IPS-18a (cell line): ENCODE results near the gene PLCG1.

Experiments
- H3K27ac ChIP-seq: one replicate; pipeline ENCODE4 v1.5.1; 2013; ENCODE audit warnings: low read length
- H3K27me3 ChIP-seq: one replicate; pipeline ENCODE4 v1.6.1; 2013; ENCODE audit warnings: mild to moderate bottlenecking, low read length; ENCODE audit not compliant: control insufficient read depth, insufficient read depth
- H3K36me3 ChIP-seq: one replicate; pipeline ENCODE4 v1.6.1; 2013; ENCODE audit warnings: low read depth, low read length; ENCODE audit not compliant: control insufficient read depth
- H3K4me1 ChIP-seq: one replicate; pipeline ENCODE4 v1.6.1; 2013; ENCODE audit warnings: low read depth, low read length; ENCODE audit not compliant: control insufficient read depth
- H3K4me3 ChIP-seq: one replicate; pipeline ENCODE4 v1.5.1; 2013; ENCODE audit warnings: low read length
- H3K9ac ChIP-seq: one replicate; pipeline ENCODE4 v1.6.1; 2013; ENCODE audit warnings: mild to moderate bottlenecking, low read length, moderate library complexity
- H3K9me3 ChIP-seq: one replicate; pipeline ENCODE4 v1.6.1; 2013; ENCODE audit warnings: low read depth, low read length; ENCODE audit not compliant: control insufficient read depth

PLCG1 gene

DNA sequence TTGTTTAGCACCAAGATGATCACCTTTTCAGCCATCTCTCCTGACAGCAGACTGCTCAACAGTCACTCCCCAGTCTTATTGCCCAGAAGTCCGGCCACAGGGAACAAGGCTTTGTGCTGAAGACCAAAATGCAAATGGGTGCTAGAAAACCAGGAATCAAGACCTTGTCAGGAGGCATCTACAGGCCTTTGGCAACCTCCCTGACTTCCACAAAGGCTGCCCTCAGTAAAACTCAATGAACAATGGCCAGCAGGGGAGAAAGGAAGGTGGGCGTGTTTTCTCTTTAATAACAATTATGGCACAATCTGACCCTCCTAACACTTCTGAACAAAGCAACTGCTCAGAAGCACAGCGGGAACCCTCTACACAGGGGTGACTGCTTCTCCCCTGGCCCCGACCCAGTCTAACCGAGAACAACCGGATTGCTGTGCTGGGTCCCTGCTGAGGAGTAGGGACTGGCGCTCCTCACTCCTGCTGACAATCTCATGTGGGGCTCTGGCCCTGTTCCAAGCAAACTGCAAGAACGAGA lies 41.6 kb downstream of the PLCG1 start:
- Histone ChIP-seq H3K27me3 (no peaks in the 10 kb centered on the region), H3K36me3 (peaks cover 37% of the 10 kb centered on the region), H3K4me3 (no peak overlapping the region), H3K9me3 (no peaks in the 10 kb centered on the region), H3K4me1 (peaks cover 8% of the 10 kb centered on the region), H3K9ac (no peak overlapping the region), H3K27ac (no peak overlapping the region)

DNA sequence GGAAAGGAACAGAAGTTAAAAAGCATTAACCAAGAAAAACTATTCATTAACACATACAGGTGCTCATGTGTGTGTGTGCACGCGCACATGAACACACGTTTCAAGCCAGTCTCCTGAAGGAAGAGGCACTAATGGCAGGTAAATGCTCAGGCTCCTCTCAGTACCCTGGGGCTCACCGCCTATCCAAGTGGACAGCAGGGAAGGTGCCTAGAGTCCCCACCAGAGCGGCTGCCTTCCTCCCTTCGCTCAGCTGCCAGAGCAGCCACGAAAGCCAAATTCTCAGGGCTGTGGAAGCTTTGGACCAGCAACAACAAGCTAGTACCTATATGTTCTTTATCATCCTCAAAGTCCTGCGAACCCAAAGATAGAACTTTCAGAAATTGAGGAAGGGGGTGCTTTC lies 42.6 kb downstream of the PLCG1 start:
- H3K4me3 ChIP-seq = no peak overlapping the region
- no peak overlapping the region for H3K9ac ChIP-seq
- H3K27me3 ChIP-seq = no peaks in the 10 kb centered on the region
- peaks cover 8% of the 10 kb centered on the region for H3K4me1 ChIP-seq
- H3K9me3 ChIP-seq = no peaks in the 10 kb centered on the region
- H3K36me3 ChIP-seq = peaks cover 27% of the 10 kb centered on the region
- no peak overlapping the region for H3K27ac ChIP-seq

DNA sequence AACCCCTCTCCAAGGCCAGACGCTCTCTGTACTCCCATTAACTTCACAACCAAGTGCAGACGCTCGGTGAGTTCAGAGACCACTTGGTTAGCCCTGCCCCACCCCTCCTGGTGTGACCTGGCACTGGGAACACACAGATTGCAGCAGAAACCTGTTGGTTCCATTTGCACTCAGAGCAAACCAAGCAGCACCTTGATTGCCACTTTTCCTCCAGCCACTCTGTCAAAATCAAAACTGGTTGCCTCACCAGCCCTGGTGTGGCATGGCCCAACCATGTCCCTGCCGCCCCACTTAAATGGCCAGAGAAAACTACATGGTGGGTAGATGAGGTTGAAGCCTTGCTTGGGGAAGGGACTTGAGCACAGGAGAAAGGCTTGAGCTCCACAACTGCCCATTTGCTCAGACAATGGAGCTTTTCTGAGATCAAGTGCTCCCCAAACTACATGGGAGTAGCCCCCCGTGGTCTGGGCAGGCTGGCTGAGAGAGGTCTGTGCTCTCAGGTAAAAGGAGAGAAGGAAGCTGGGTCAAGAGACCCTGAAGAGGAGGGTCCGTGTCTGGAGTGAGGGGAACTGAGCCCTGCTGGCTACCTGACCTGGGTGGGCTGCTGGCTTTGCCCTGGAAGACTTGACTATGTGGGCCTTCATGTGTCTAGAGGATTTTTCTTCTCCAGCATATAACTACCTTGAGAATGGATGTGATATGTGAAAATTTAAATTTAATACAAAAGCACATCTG lies 43.4 kb downstream of the PLCG1 start:
- Histone ChIP-seq H3K9me3 (no peaks in the 10 kb centered on the region), H3K27ac (no peak overlapping the region), H3K4me3 (no peak overlapping the region), H3K4me1 (peaks cover 8% of the 10 kb centered on the region), H3K36me3 (peaks cover 19% of the 10 kb centered on the region), H3K9ac (no peak overlapping the region), H3K27me3 (no peaks in the 10 kb centered on the region)

DNA sequence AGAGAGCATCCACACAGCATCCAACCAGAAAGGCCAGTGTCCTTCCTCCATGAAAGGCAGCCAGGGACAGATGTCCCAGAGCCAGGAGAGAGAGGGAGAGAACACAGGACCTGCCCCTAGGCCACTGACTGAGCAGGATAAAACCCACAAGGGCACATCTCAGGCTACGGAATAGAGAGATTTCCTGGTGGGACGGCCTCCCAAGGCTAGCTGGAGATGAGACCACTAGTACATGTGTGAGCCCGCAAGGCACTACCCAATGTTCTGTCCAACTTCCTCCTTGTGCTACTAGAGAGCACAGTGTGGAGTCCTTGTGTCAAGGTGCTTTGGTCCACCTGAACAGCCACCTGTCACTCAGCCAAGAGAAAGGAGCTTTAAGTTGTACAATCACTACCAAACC lies 44.2 kb downstream of the PLCG1 start:
- H3K36me3 ChIP-seq = peaks cover 11% of the 10 kb centered on the region
- no peak overlapping the region for H3K4me3 ChIP-seq
- no peaks in the 10 kb centered on the region for H3K9me3 ChIP-seq
- no peaks in the 10 kb centered on the region for H3K27me3 ChIP-seq
- peaks cover 8% of the 10 kb centered on the region for H3K4me1 ChIP-seq
- no peak overlapping the region for H3K27ac ChIP-seq
- H3K9ac ChIP-seq = no peak overlapping the region

DNA sequence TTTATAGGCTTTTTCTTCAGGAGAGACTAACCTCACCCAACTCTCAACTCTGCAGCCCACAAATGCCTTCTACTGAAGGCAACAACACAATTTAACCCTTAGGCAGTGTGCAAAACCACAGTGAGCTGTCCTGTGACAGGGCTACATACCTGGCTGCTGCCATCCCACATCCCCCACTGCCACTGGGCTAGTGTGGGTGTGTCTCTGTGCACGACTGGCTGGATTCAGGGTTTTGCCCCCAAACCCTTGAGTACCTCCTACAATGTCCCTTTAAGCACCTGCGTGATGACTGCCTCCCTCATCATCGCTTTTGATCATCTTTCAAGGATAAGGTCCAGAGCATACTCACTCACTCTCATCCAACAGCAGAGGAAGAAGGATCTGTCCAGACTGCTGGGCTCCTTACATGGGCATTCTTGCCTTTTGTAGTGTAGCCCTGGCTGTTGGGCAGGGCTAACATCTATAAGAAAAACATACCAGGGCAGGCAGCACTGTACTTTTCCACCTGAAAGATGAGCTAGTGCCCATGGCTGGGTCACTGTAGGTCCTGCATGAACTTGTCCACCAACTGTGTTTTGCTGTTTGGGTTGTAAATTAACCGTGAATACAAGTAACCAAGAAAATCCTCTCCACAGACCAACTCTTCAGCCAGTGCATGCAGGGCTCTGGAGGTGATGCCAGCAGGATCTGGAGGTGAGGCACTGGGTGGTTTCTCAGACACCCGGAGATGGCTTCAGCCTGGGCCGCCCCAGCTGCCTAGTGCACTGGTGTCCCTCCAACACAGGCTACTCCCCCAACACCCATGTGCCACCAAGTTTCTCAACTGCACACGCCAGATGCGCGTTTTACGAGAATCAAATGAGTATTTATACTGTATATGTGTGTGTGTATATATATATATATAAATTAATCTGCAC lies 45.2 kb downstream of the PLCG1 start:
- Histone ChIP-seq H3K9ac (no peak overlapping the region), H3K27me3 (no peaks in the 10 kb centered on the region), H3K9me3 (no peaks in the 10 kb centered on the region), H3K4me1 (peaks cover 8% of the 10 kb centered on the region), H3K4me3 (no peak overlapping the region), H3K36me3 (peaks cover 4% of the 10 kb centered on the region), H3K27ac (no peak overlapping the region)

DNA sequence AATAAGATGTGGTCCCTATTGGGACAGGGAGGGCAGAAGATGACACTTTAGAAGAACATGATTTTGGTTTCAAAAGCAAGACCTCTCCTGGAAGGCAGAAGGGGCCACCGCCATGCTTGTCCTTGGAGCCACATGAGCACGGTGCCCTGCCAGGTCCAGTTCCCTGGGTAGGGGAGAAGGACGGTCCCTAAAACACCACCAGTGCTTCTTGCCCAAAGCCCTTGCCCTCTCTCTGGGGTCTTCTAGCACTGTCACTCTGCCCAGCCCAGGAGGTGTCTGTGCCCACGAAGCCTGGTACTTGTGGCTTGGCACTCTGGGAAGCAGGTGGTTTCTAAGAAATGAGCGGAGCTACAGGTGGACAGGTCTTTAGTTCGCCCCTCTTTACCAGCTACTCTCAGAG lies 46.0 kb downstream of the PLCG1 start:
- Histone ChIP-seq H3K36me3 (peaks cover under 1% of the 10 kb centered on the region), H3K4me1 (peaks cover 5% of the 10 kb centered on the region), H3K27ac (no peak overlapping the region), H3K9ac (no peak overlapping the region), H3K4me3 (no peak overlapping the region), H3K9me3 (no peaks in the 10 kb centered on the region), H3K27me3 (no peaks in the 10 kb centered on the region)

DNA sequence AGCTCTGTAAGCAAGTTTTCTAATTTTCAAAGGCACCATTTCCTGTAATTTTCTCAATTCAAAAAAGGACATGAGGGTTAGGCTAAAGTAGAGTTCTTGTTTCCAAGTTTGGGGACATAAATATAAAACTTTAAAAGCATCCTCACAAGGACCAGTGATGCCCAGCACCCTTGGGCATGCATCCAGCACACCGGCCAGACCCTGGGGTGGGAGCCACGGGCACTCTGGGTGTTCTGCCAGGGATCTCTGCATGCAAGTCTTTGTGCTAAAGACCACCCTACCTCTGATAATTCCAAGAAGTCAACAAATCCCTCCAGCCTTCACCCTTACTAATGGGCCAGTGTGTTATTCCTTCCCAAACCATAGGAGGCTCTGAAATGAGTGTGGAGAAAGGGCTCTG lies 46.5 kb downstream of the PLCG1 start:
- Histone ChIP-seq H3K27me3 (no peaks in the 10 kb centered on the region), H3K4me1 (peaks cover under 1% of the 10 kb centered on the region), H3K27ac (no peak overlapping the region), H3K9ac (no peak overlapping the region), H3K36me3 (no peaks in the 10 kb centered on the region), H3K9me3 (no peaks in the 10 kb centered on the region), H3K4me3 (no peak overlapping the region)

DNA sequence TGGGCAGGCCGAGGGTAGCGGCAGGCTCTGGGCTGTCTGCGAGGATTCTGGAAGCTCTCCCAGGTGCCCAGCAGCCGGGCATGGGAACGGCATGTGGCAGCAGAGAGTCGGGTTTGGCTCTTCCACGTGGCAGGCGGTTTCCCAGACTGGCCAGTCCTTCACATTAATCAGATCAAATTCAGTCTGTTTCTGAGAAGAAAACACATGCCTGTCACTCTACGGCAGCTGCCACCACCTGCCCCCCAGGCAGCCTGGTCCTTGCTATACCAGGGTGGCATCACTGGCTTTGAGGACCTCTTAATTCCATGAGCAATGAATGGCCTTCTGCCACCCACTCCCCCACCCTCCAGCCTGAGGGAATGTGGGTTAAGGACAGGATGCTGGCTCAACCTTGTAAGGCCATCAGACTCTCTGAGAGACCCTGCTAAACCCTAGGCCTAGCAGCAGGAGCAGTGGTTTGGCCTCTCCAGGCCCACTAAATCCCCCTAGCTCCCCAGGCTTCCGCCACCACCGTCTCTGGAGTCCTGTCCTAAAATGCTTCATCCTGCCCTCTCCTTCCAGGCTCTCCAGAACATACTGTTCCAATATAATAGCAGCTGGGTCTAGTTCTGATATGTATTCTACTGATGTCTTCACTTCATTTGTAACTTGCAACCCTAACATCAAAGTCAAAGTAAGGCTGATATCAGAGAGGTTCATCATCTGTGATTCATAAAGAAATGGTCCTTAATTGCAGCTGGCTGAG lies 47.8 kb downstream of the PLCG1 start:
- H3K36me3 ChIP-seq = no peaks in the 10 kb centered on the region
- no peaks in the 10 kb centered on the region for H3K4me1 ChIP-seq
- H3K9ac ChIP-seq = no peak overlapping the region
- no peak overlapping the region for H3K27ac ChIP-seq
- H3K27me3 ChIP-seq = no peaks in the 10 kb centered on the region
- no peaks in the 10 kb centered on the region for H3K9me3 ChIP-seq
- H3K4me3 ChIP-seq = no peak overlapping the region

DNA sequence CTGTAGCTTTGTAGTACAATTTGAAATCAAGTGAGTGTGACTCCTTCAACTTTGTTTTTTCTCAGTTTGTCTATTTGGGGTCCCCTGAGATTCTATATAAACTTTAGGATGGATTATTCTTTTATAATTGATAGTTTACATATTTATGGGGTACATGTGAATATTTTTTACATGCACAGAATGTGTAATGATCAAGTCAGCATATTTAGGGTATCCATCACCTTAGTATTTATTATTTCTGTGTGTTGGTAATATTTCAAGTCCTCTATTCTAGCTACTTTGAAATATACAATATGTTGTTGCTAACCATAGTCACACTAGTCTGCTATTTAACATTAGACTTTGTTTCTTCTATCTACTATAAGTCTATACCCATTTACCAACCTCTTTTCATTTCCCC lies 50.3 kb downstream of the PLCG1 start:
- H3K36me3 ChIP-seq = no peaks in the 10 kb centered on the region
- H3K9ac ChIP-seq = no peak overlapping the region
- H3K4me3 ChIP-seq = no peak overlapping the region
- H3K27ac ChIP-seq = no peak overlapping the region
- H3K9me3 ChIP-seq = no peaks in the 10 kb centered on the region
- H3K4me1 ChIP-seq = no peaks in the 10 kb centered on the region
- H3K27me3 ChIP-seq = no peaks in the 10 kb centered on the region

DNA sequence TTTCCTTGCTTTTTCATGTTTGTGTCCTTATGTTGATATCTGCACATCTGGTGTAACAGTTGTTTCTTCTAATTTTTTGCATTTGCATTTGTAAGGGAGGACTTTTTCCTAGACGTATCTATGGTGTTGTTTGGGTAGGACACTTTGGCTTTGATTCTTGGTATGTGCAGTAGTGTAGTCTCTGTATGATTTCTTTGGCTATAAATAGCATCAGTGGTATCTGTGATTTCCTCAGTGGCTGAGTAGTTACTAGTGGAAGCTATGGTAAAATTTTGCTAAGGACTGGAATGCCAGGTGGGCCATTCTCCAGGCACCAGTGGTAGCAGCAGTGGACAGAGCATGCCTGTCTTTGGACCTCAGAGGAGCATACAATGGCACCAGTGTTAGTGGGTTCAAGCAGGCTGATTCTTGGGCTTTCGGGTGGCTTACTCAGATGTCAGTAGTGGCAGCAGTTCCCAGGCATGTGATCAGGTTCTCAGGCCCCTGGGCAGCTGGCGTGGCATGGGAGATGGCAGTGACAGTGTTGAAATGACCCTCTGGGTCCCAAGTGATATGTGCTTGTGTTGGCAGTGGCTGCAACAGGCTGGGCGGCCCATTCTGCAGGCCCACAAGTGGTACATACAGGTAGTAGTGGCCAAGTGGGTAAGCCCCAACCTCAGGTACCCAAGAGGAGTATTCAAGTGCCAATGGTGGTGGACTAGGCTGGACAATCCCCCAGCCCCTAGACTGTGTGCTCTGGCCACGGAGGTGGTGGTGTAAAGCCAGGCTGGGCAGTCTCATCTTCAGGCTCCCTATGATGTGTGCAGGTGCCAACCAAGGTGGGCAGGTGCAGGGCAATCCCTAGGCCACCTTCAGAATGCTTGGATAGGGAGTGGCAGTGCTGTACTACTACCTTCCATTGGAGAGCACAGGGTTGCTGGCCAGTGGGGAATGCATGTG lies 54.5 kb downstream of the PLCG1 start:
- H3K4me3 ChIP-seq = no peak overlapping the region
- no peaks in the 10 kb centered on the region for H3K9me3 ChIP-seq

More for the DNA sequence above, 54.5 kb downstream of the PLCG1 start:
- Histone ChIP-seq H3K9ac (no peak overlapping the region), H3K27me3 (no peaks in the 10 kb centered on the region), H3K36me3 (no peaks in the 10 kb centered on the region), H3K4me1 (no peaks in the 10 kb centered on the region), H3K27ac (no peak overlapping the region)
